ENCODE results near the gene CCDC183. TPM values are rescaled to one million over a fixed set of nuclear protein-coding genes. Genes with fewer than 3 reads are reported as not detected.

CCDC183 gene
- total RNA-seq, 1 experiment from 2014 or later = not detected

GRCh38 chr9:136773386-136774044 lies 22.6 kb upstream of the CCDC183 start:
- peaks cover 5% of the 10 kb centered on the region; the same call in 1 of the 2 replicates for H3K36me3 ChIP-seq (ENCODE audit: insufficient read depth, low read length)
- no peaks in the 10 kb centered on the region for H3K27me3 ChIP-seq (ENCODE audit: low read length)
- H3K27ac ChIP-seq (ENCODE audit: low read length) = no peak overlapping the region
- no peaks in the 10 kb centered on the region for H3K9me2 ChIP-seq (replicated peaks; ENCODE audit: insufficient read depth, low read length)
- no peak overlapping the region for H3K4me2 ChIP-seq (ENCODE audit: low read depth, low read length, poor library complexity, severe bottlenecking)
- H3K9me3 ChIP-seq (ENCODE audit: low read length) = no peaks in the 10 kb centered on the region
- 0 out of 2 replicates have a peak, but pooled peaks cover 6% of the 10 kb centered on the region for H3K4me1 ChIP-seq (ENCODE audit: low read length)
- peak overlapping the region; percentile 14; the same call in 1 of the 2 replicates for H3K4me3 ChIP-seq (ENCODE audit: low read length)
- no peaks in the 10 kb centered on the region for H4K20me1 ChIP-seq (ENCODE audit: insufficient read depth, low read depth, low read length)
- H3K79me2 ChIP-seq (ENCODE audit: low read length) = no peaks in the 10 kb centered on the region
- DNase-seq = peak; percentile 89
- H3K9ac ChIP-seq (ENCODE audit: low read length) = peak overlapping the region; percentile 10; the same call in 1 of the 2 replicates
- peak overlapping the region; percentile 97 for H2AFZ ChIP-seq (ENCODE audit: low read length)

GRCh38 chr9:136774416-136775045 lies 21.6 kb upstream of the CCDC183 start:
- DNase-seq = no peak
- 0 out of 2 replicates have a peak, but pooled peaks cover 6% of the 10 kb centered on the region for H3K4me1 ChIP-seq (ENCODE audit: low read length)
- no peak overlapping the region for H3K4me2 ChIP-seq (ENCODE audit: low read depth, low read length, poor library complexity, severe bottlenecking)
- no peaks in the 10 kb centered on the region for H3K79me2 ChIP-seq (ENCODE audit: low read length)
- no peaks in the 10 kb centered on the region for H3K9me2 ChIP-seq (replicated peaks; ENCODE audit: insufficient read depth, low read length)
- no peak overlapping the region for H3K9ac ChIP-seq (ENCODE audit: low read length)
- H4K20me1 ChIP-seq (ENCODE audit: insufficient read depth, low read depth, low read length) = no peaks in the 10 kb centered on the region
- H3K36me3 ChIP-seq (ENCODE audit: insufficient read depth, low read length) = peaks cover 5% of the 10 kb centered on the region; the same call in 1 of the 2 replicates
- no peak overlapping the region; the same call in 1 of the 2 replicates for H3K4me3 ChIP-seq (ENCODE audit: low read length)
- no peaks in the 10 kb centered on the region for H3K27me3 ChIP-seq (ENCODE audit: low read length)
- H3K9me3 ChIP-seq (ENCODE audit: low read length) = no peaks in the 10 kb centered on the region
- H3K27ac ChIP-seq (ENCODE audit: low read length) = no peak overlapping the region
- 0 out of 2 replicates have a peak overlapping the region, but pooled peaks have one; percentile 97 for H2AFZ ChIP-seq (ENCODE audit: low read length)

- H2AFZ ChIP-seq (ENCODE audit: low read length) = no peak overlapping the region
- no peak overlapping the region for H3K27ac ChIP-seq (ENCODE audit: low read length)
- DNase-seq = no peak
- 0 out of 2 replicates have a peak, but pooled peaks cover 3% of the 10 kb centered on the region for H3K4me1 ChIP-seq (ENCODE audit: low read length)
- H3K4me2 ChIP-seq (ENCODE audit: low read depth, low read length, poor library complexity, severe bottlenecking) = no peak overlapping the region
- no peaks in the 10 kb centered on the region for H4K20me1 ChIP-seq (ENCODE audit: insufficient read depth, low read depth, low read length)
- no peaks in the 10 kb centered on the region for H3K9me2 ChIP-seq (replicated peaks; ENCODE audit: insufficient read depth, low read length)
- H3K79me2 ChIP-seq (ENCODE audit: low read length) = no peaks in the 10 kb centered on the region
- peaks cover 5% of the 10 kb centered on the region; the same call in 1 of the 2 replicates for H3K36me3 ChIP-seq (ENCODE audit: insufficient read depth, low read length)
- H3K4me3 ChIP-seq (ENCODE audit: low read length) = no peak overlapping the region
- no peaks in the 10 kb centered on the region for H3K9me3 ChIP-seq (ENCODE audit: low read length)
- H3K27me3 ChIP-seq (ENCODE audit: low read length) = no peaks in the 10 kb centered on the region
- H3K9ac ChIP-seq (ENCODE audit: low read length) = no peak overlapping the region
These were observed 20.9 kb upstream of the CCDC183 start for GRCh38 chr9:136775191-136775590.

GRCh38 chr9:136776947-136777346 lies 19.2 kb upstream of the CCDC183 start:
- no peaks in the 10 kb centered on the region for H3K9me3 ChIP-seq (ENCODE audit: low read length)
- no peak overlapping the region for H2AFZ ChIP-seq (ENCODE audit: low read length)
- H3K9ac ChIP-seq (ENCODE audit: low read length) = no peak overlapping the region
- DNase-seq = no peak
- H3K27ac ChIP-seq (ENCODE audit: low read length) = no peak overlapping the region
- peaks cover 5% of the 10 kb centered on the region; the same call in 1 of the 2 replicates for H3K36me3 ChIP-seq (ENCODE audit: insufficient read depth, low read length)
- no peak overlapping the region for H3K4me3 ChIP-seq (ENCODE audit: low read length)
- no peaks in the 10 kb centered on the region for H3K79me2 ChIP-seq (ENCODE audit: low read length)
- H3K27me3 ChIP-seq (ENCODE audit: low read length) = no peaks in the 10 kb centered on the region
- 0 out of 2 replicates have a peak, but pooled peaks cover 3% of the 10 kb centered on the region for H3K4me1 ChIP-seq (ENCODE audit: low read length)
- H4K20me1 ChIP-seq (ENCODE audit: insufficient read depth, low read depth, low read length) = no peaks in the 10 kb centered on the region
- H3K4me2 ChIP-seq (ENCODE audit: low read depth, low read length, poor library complexity, severe bottlenecking) = no peak overlapping the region
- H3K9me2 ChIP-seq (replicated peaks; ENCODE audit: insufficient read depth, low read length) = no peaks in the 10 kb centered on the region

GRCh38 chr9:136777359-136777758 lies 18.8 kb upstream of the CCDC183 start:
- Histone ChIP-seq H3K4me3 (ENCODE audit: low read length) (no peak overlapping the region), H3K4me1 (ENCODE audit: low read length) (0 out of 2 replicates have a peak, but pooled peaks cover 3% of the 10 kb centered on the region), H3K27ac (ENCODE audit: low read length) (no peak overlapping the region), H3K9ac (ENCODE audit: low read length) (no peak overlapping the region), H2AFZ (ENCODE audit: low read length) (no peak overlapping the region), H4K20me1 (ENCODE audit: insufficient read depth, low read depth, low read length) (no peaks in the 10 kb centered on the region), H3K9me3 (ENCODE audit: low read length) (no peaks in the 10 kb centered on the region), H3K79me2 (ENCODE audit: low read length) (no peaks in the 10 kb centered on the region), H3K27me3 (ENCODE audit: low read length) (no peaks in the 10 kb centered on the region), H3K9me2 (replicated peaks; ENCODE audit: insufficient read depth, low read length) (no peaks in the 10 kb centered on the region), H3K4me2 (ENCODE audit: low read depth, low read length, poor library complexity, severe bottlenecking) (no peak overlapping the region), H3K36me3 (ENCODE audit: insufficient read depth, low read length) (peaks cover 5% of the 10 kb centered on the region; the same call in 1 of the 2 replicates)
- no peak for DNase-seq

- Histone ChIP-seq H3K27ac (ENCODE audit: low read length) (no peak overlapping the region), H3K4me2 (ENCODE audit: low read depth, low read length, poor library complexity, severe bottlenecking) (no peak overlapping the region), H3K9me2 (replicated peaks; ENCODE audit: insufficient read depth, low read length) (no peaks in the 10 kb centered on the region), H3K27me3 (ENCODE audit: low read length) (no peaks in the 10 kb centered on the region), H3K9ac (ENCODE audit: low read length) (no peak overlapping the region), H2AFZ (ENCODE audit: low read length) (no peak overlapping the region), H3K9me3 (ENCODE audit: low read length) (no peaks in the 10 kb centered on the region), H3K36me3 (ENCODE audit: insufficient read depth, low read length) (no peaks in the 10 kb centered on the region), H4K20me1 (ENCODE audit: insufficient read depth, low read depth, low read length) (no peaks in the 10 kb centered on the region), H3K4me1 (ENCODE audit: low read length) (no peaks in the 10 kb centered on the region), H3K4me3 (ENCODE audit: low read length) (no peak overlapping the region), H3K79me2 (ENCODE audit: low read length) (no peaks in the 10 kb centered on the region)
- no peak for DNase-seq
These were observed 16.3 kb upstream of the CCDC183 start for GRCh38 chr9:136779808-136780207.

GRCh38 chr9:136782452-136782851 lies 13.7 kb upstream of the CCDC183 start:
- H3K4me3 ChIP-seq (ENCODE audit: low read length) = no peak overlapping the region
- H4K20me1 ChIP-seq (ENCODE audit: insufficient read depth, low read depth, low read length) = no peaks in the 10 kb centered on the region
- H3K4me2 ChIP-seq (ENCODE audit: low read depth, low read length, poor library complexity, severe bottlenecking) = no peak overlapping the region
- no peaks in the 10 kb centered on the region for H3K27me3 ChIP-seq (ENCODE audit: low read length)
- H2AFZ ChIP-seq (ENCODE audit: low read length) = no peak overlapping the region
- no peak overlapping the region for H3K27ac ChIP-seq (ENCODE audit: low read length)
- no peaks in the 10 kb centered on the region for H3K36me3 ChIP-seq (ENCODE audit: insufficient read depth, low read length)
- H3K79me2 ChIP-seq (ENCODE audit: low read length) = no peaks in the 10 kb centered on the region
- no peak for DNase-seq
- H3K4me1 ChIP-seq (ENCODE audit: low read length) = no peaks in the 10 kb centered on the region; the same call in 1 of the 2 replicates
- H3K9me2 ChIP-seq (replicated peaks; ENCODE audit: insufficient read depth, low read length) = no peaks in the 10 kb centered on the region
- H3K9me3 ChIP-seq (ENCODE audit: low read length) = no peaks in the 10 kb centered on the region
- H3K9ac ChIP-seq (ENCODE audit: low read length) = no peak overlapping the region

- no peaks in the 10 kb centered on the region for H3K36me3 ChIP-seq (ENCODE audit: insufficient read depth, low read length)
- no peak overlapping the region for H3K27ac ChIP-seq (ENCODE audit: low read length)
- no peak overlapping the region; the same call in 1 of the 2 replicates for H2AFZ ChIP-seq (ENCODE audit: low read length)
- peak; percentile 80 for DNase-seq
- H3K9me2 ChIP-seq (replicated peaks; ENCODE audit: insufficient read depth, low read length) = no peaks in the 10 kb centered on the region
- no peaks in the 10 kb centered on the region for H3K79me2 ChIP-seq (ENCODE audit: low read length)
- H3K9me3 ChIP-seq (ENCODE audit: low read length) = no peaks in the 10 kb centered on the region
- H3K4me2 ChIP-seq (ENCODE audit: low read depth, low read length, poor library complexity, severe bottlenecking) = no peak overlapping the region
- H3K4me1 ChIP-seq (ENCODE audit: low read length) = peaks cover 3% of the 10 kb centered on the region
- H4K20me1 ChIP-seq (ENCODE audit: insufficient read depth, low read depth, low read length) = no peaks in the 10 kb centered on the region
- H3K9ac ChIP-seq (ENCODE audit: low read length) = no peak overlapping the region
- no peaks in the 10 kb centered on the region for H3K27me3 ChIP-seq (ENCODE audit: low read length)
- no peak overlapping the region for H3K4me3 ChIP-seq (ENCODE audit: low read length)
These were observed 11.7 kb upstream of the CCDC183 start for GRCh38 chr9:136784249-136784996.
